Tibial nerve (tissue), 4 donors: ENCODE measurements around the gene SEMA4G. TPM values are rescaled to one million over a fixed set of nuclear protein-coding genes. Genes with fewer than 3 reads are reported as not detected.

Experiments used
- DNase-seq, 2 donors: peaks; one replicate each; pipeline ENCODE4 v3.0.0-alpha.2; 2019; ENCODE audit warnings: low spot score in 2 of 2
- H3K27ac ChIP-seq, 4 donors: fragments of 200-600 bp; sonication (generic) in 3 of 4; one replicate each; pipeline ENCODE4 v1.5.1; 2017 to 2019; ENCODE audit warnings: mild to moderate bottlenecking in 1 of 4
- H3K27me3 ChIP-seq, 2 donors: fragments of 200-600 bp; sonication (generic) in 1 of 2; one replicate each; pipeline versions ENCODE4 v1.5.1 to v1.6.0; 2017 to 2019
- H3K36me3 ChIP-seq, 3 donors: fragments of 200-600 bp; sonication (generic); one replicate each; pipeline ENCODE4 v1.5.1; 2018 to 2019
- H3K4me1 ChIP-seq, 4 donors: fragments of 200-600 bp; sonication (generic) in 3 of 4; one replicate each; pipeline ENCODE4 v1.5.1; 2017 to 2019
- H3K4me3 ChIP-seq, 4 donors: fragments of 200-600 bp; sonication (generic) in 3 of 4; one replicate each; pipeline ENCODE4 v1.5.1; 2017 to 2019; ENCODE audit warnings: mild to moderate bottlenecking in 1 of 4, moderate library complexity in 1 of 4
- H3K9me3 ChIP-seq, 4 donors: fragments of 200-600 bp; sonication (generic) in 3 of 4; one replicate each; pipeline ENCODE4 v1.5.1; 2017 to 2019
- CTCF ChIP-seq, 5 experiments: fragments of 200-600 bp in 3 of 5; fragments of 450-650 bp in 2 of 5; sonication (generic) in 3 of 5; IDR thresholded peaks; one replicate each; pipeline ENCODE4 v1.5.1; 2016 to 2019; ENCODE audit warnings: antibody characterized with exemption in 5 of 5, mild to moderate bottlenecking in 3 of 5, moderate library complexity in 2 of 5
- EP300 ChIP-seq, 2 donors: sonication (generic); formaldehyde crosslinking; IDR thresholded peaks; one replicate each; pipeline ENCODE4 v1.6.1; 2017; ENCODE audit warnings: antibody characterized with exemption in 2 of 2, mild to moderate bottlenecking in 1 of 2
- POLR2A ChIP-seq, 2 donors: fragments of 450-650 bp; IDR thresholded peaks; one replicate each; pipeline ENCODE4 v1.6.1; 2017; ENCODE audit warnings: antibody characterized with exemption in 2 of 2, mild to moderate bottlenecking in 2 of 2, moderate library complexity in 2 of 2
- WGBS, 2 donors: methylation state at CpG; one replicate each; pipeline ENCODE4 v1.1.5; 2018; 5-methylcytosine and 5-hydroxymethylcytosine counted together
- total RNA-seq, 4 donors: library from RNA; depleted of rRNA; stranded (reverse); fragments of >200 nt; gene quantifications; one replicate each; pipeline ENCODE4 v1.1.0, GENCODE V29; 2016

The SEMA4G gene
- total RNA-seq, 4 donors from 2014 or later, result 3.1 to 9.2 (median 5.3) TPM

GRCh38 chr10:100987685-100988049 lies 18.4 kb downstream of the SEMA4G start:
- H3K4me3 ChIP-seq, result peak overlapping the region; percentile 65 to 99 (median 94)
- H3K9me3 ChIP-seq, result no peaks in the 10 kb centered on the region
- TF ChIP-seq EP300 (IDR thresholded peaks at IDR 0.05), result no peak
- TF ChIP-seq POLR2A (IDR thresholded peaks at IDR 0.05), result no peak
- TF ChIP-seq CTCF (IDR thresholded peaks at IDR 0.05), result no peak
- H3K27me3 ChIP-seq, result no peaks in the 10 kb centered on the region
- no peak for DNase-seq
- peak overlapping the region; percentile 41 to 87 (median 83) for H3K27ac ChIP-seq
- 1 to 2% methylated on average over 15 of the region's 15 CpGs for WGBS, 2 donors
- peaks cover 0 to 68% (median 0%) of the 10 kb centered on the region in 3 donors for H3K36me3 ChIP-seq
- peaks cover 0 to 48% (median 18%) of the 10 kb centered on the region in 4 donors for H3K4me1 ChIP-seq

GRCh38 chr10:100988166-100988565 lies 18.9 kb downstream of the SEMA4G start:
- Histone ChIP-seq H3K27me3 (no peaks in the 10 kb centered on the region), H3K9me3 (no peaks in the 10 kb centered on the region), H3K4me1 (peaks cover 0 to 48% (median 18%) of the 10 kb centered on the region in 4 donors), H3K27ac (no peak overlapping the region), H3K4me3 (peak overlapping the region; percentile 65 to 99 (median 94)), H3K36me3 (peaks cover 0 to 68% (median 0%) of the 10 kb centered on the region in 3 donors)
- TF ChIP-seq CTCF (IDR thresholded peaks at IDR 0.05), result no peak
- TF ChIP-seq POLR2A (IDR thresholded peaks at IDR 0.05), result no peak
- TF ChIP-seq EP300 (IDR thresholded peaks at IDR 0.05), result no peak
- 69 to 75% methylated on average over 5 to 10 of the region's 10 CpGs for WGBS, 2 donors
- no peak for DNase-seq

- H3K36me3 ChIP-seq, result peaks cover 0 to 65% (median 0%) of the 10 kb centered on the region in 3 donors
- no peaks in the 10 kb centered on the region for H3K9me3 ChIP-seq
- H3K4me3 ChIP-seq, result no peak overlapping the region
- TF ChIP-seq CTCF (IDR thresholded peaks at IDR 0.05) (no peak), POLR2A (IDR thresholded peaks at IDR 0.05) (no peak), EP300 (IDR thresholded peaks at IDR 0.05) (no peak)
- no peak for DNase-seq
- H3K27me3 ChIP-seq, result no peaks in the 10 kb centered on the region
- no peak overlapping the region for H3K27ac ChIP-seq
- 91 to 93% methylated on average over 18 to 21 of the region's 21 CpGs for WGBS, 2 donors
- H3K4me1 ChIP-seq, result peaks cover 0 to 50% (median 18%) of the 10 kb centered on the region in 4 donors
Observed at GRCh38 chr10:100989088-100989487, 19.8 kb downstream of the SEMA4G start.

- peak overlapping the region; percentile 51 to 85 (median 66) for H3K27ac ChIP-seq
- H3K4me1 ChIP-seq, result peaks cover 0 to 45% (median 6%) of the 10 kb centered on the region in 4 donors
- no peak for DNase-seq
- H3K4me3 ChIP-seq, result no peak overlapping the region
- no peaks in the 10 kb centered on the region for H3K27me3 ChIP-seq
- WGBS, 2 donors, result 34 to 38% methylated on average over 10 of the region's 10 CpGs
- TF ChIP-seq POLR2A (IDR thresholded peaks at IDR 0.05) (peak in 1 of 2 donors; percentile 31), EP300 (IDR thresholded peaks at IDR 0.05) (peak in 1 of 2 donors; percentile 36), CTCF (IDR thresholded peaks at IDR 0.05) (peak; percentile 52 to 89 (median 68))
- no peaks in the 10 kb centered on the region for H3K9me3 ChIP-seq
- H3K36me3 ChIP-seq, result peaks cover 0 to 46% (median 0%) of the 10 kb centered on the region in 3 donors
Observed at GRCh38 chr10:100993986-100994708, 24.8 kb downstream of the SEMA4G start.

- peaks cover 0 to 36% (median 0%) of the 10 kb centered on the region in 3 donors for H3K36me3 ChIP-seq
- WGBS, 2 donors, result 56 to 67% methylated on average over 6 of the region's 6 CpGs
Observed at GRCh38 chr10:100995181-100995580, 25.9 kb downstream of the SEMA4G start.

More at GRCh38 chr10:100995181-100995580, 25.9 kb downstream of the SEMA4G start:
- Histone ChIP-seq H3K9me3 (no peaks in the 10 kb centered on the region), H3K27me3 (no peaks in the 10 kb centered on the region), H3K4me3 (no peak overlapping the region), H3K27ac (peak overlapping the region in 3 of 4 donors; percentile 42 to 85 (median 80)), H3K4me1 (peaks cover under 1 to 37% (median 6%) of the 10 kb centered on the region in 4 donors)
- TF ChIP-seq CTCF (IDR thresholded peaks at IDR 0.05) (no peak), POLR2A (IDR thresholded peaks at IDR 0.05) (no peak), EP300 (IDR thresholded peaks at IDR 0.05) (no peak)
- DNase-seq, result no peak
